Smooth muscle cell of the coronary artery (primary cell): ENCODE measurements around the gene FAM53A. TPM values are rescaled to one million over a fixed set of nuclear protein-coding genes. Genes with fewer than 3 reads are reported as not detected.

ENCODE experiments used
- total RNA-seq: library from RNA; depleted of rRNA; stranded (reverse); fragments of >200 nt; gene quantifications from 2 replicates; pipeline ENCODE4 v1.2.3, GENCODE V29; 2014; ENCODE audit warnings: low replicate concordance

The FAM53A gene, protein sequence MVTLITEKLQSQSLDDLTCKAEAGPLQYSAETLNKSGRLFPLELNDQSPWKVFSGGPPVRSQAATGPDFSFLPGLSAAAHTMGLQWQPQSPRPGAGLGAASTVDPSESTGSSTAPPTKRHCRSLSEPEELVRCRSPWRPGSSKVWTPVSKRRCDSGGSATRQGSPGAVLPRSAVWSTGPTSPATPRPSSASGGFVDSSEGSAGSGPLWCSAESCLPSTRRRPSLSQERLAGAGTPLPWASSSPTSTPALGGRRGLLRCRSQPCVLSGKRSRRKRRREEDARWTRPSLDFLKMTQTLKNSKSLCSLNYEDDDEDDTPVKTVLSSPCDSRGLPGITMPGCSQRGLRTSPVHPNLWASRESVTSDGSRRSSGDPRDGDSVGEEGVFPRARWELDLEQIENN
- 0.23 and 1.5 TPM in 2 replicates for total RNA-seq

DNA sequence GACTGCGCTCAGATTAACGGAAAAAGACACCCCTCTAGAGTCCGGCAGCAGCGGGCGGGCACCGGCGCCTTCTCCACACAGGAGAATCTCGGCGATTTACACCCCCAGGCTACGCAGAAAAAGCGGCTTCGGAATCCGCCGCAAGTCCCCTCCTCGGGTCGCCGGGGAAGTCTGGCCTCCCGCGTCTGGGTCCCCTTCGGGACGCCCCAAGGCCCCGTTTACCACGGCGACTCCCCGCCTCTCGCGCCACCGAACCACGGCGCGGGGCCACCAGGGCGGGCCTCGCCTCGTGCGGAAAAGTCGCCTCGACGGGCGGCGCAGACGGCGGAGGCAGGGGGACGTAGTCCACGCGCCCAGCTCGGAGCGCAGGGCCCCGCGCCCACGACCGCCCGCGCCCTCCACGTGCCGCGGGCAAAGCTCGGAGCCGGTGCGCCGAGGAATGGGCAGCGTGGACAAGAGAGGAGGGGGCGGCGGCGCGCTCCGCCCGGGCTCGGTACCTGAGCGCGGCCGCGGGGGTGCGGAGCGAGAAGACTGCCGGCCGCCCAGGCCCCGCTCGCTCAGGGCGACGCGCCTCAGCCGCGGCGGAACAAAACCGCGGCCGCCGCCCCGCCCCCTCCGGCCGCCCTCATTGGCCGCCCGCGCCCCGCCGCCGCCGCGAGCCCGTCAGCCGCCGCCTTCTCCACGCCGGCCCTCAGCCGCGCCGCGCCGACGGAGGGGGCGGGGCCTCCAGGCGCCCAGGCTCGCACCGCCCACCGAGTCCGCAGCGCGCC is at the start of gene FAM53A:
FAM53A (minus strand) TSS at position 578 of the 770 bp plus-strand sequence. CDS start 15,572 bp downstream, outside the sequence.

DNA sequence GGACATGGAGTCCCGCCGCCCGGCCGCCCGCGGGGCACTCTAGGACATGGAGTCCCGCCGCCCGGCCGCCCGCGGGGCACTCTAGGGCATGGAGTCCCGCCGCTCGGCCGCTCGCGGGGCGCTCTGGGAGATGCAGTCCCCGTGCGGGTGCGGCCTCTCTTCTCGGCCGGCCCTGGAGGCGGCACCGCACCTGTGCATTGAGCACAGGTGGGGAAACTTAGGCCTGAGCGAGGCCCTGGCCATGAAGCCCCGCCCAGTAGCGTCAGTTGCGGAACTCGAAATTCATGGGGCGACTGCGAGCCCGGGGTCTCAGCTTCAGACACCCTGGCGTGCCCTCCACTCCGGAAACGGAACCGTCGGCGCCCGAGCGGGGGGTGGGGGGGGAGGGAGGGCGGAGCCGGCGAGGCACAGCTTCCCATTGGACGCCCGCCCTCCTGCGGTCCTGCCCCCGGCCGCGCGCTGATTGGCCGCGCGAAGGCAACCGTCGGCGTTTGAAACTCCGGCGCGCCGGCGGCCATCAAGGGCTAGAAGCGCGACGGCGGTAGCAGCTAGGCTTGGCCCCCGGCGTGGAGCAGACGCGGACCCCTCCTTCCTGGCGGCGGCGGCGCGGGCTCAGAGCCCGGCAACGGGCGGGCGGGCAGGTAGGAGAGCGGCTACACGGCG is 37.0 kb upstream of the FAM53A start, which contains the start of the genes TACC3 and TMEM129:
TACC3 (plus strand) TSS at position 519 of the 663 bp plus-strand sequence. CDS start 1,901 bp downstream, outside the sequence.
TMEM129 (minus strand) TSS at position 321 of the 663 bp plus-strand sequence. CDS start 486 bp downstream, outside the sequence.

DNA sequence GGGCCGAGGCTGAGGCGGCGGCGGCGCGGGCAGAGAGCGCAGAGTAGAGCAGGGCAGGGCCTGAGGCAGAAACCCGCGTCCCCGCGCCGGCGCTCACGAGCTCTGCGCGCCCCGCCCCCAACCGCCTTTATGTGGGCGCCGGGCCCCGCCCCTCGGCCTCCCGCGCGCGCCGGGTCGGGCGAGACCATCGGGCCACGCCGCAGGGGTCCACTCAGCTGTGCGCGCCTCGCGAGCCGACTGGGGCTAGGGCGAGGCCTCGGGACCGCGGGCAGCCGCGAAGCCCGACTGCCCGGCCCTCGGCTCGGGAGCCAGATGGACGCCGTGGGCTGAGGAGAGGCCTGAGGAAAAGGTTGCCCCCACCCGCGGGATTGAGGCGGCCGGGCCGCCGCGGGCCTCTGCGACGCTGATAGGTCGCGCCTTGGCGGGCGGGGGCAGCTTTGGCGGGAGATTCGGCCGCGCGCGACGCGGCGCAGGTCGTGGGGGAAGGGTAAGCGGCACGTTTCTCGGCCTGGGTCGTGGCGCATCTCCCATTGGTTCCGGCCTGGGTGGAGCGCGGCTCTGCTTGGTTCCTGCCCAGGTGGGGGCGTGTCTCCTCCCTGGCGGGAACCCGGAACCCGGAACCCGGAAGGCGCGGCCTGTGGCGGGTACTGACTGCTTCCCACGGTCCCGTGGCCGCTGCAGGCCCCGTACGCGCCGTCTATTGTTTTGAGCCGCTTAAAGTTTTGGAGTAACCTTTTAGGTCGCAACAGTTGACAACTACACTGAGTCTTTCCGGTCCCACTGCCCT is 28.3 kb upstream of the FAM53A start, which contains the start of gene SLBP:
SLBP (minus strand) TSS at position 104 of the 787 bp plus-strand sequence. CDS start 131 bp downstream, outside the sequence.

Other genes with a start within 250 kb of the FAM53A start
- gene SLBP, start 28.0 kb upstream of the FAM53A start, total RNA-seq, result 18.8 and 45.2 TPM in 2 replicates
- gene TMEM129, start 37.0 kb upstream of the FAM53A start, total RNA-seq, result 33.8 and 37.2 TPM in 2 replicates
- 1.8 and 7.1 TPM in 2 replicates for gene TACC3, start 37.2 kb upstream of the FAM53A start, total RNA-seq
- 0.47 and 0.83 TPM in 2 replicates for gene FGFR3, start 109.0 kb upstream of the FAM53A start, total RNA-seq
- 93.3 and 95.6 TPM in 2 replicates for gene LETM1, start 171.8 kb upstream of the FAM53A start, total RNA-seq
- gene NSD2, start 187.1 kb upstream of the FAM53A start, total RNA-seq, result 25.9 and 30.6 TPM in 2 replicates